Chondrocyte (in vitro differentiated cells): ENCODE results near the gene KIRREL3. TPM values are rescaled to one million over a fixed set of nuclear protein-coding genes. Genes with fewer than 3 reads are reported as not detected.

Experiments
- DNase-seq: peaks from one replicate; pipeline ENCODE4 v3.0.0; 2021; ENCODE audit warnings: mixed read lengths, low spot score
- H3K27ac Mint-ChIP-seq: one replicate; pipeline ENCODE4 v1.8.0; 2021; ENCODE audit warnings: mild to moderate bottlenecking, moderate library complexity, mixed read lengths; ENCODE audit not compliant: unreplicated experiment
- H3K27me3 Mint-ChIP-seq: 2 replicates; pipeline ENCODE4 v1.8.0; 2021; ENCODE audit warnings: low read depth, mixed read lengths
- H3K36me3 Mint-ChIP-seq: 2 replicates; pipeline ENCODE4 v1.8.0; 2021; ENCODE audit warnings: low read depth, mixed read lengths
- H3K4me1 Mint-ChIP-seq: 2 replicates; pipeline ENCODE4 v1.8.0; 2021; ENCODE audit warnings: low read depth, mild to moderate bottlenecking, mixed read lengths
- H3K4me3 Mint-ChIP-seq: one replicate; pipeline ENCODE4 v1.8.0; 2021; ENCODE audit warnings: mild to moderate bottlenecking, moderate library complexity, mixed read lengths; ENCODE audit not compliant: unreplicated experiment
- H3K9me3 Mint-ChIP-seq: 2 replicates; pipeline ENCODE4 v1.8.0; 2021; ENCODE audit warnings: low read depth, mixed read lengths
- CTCF ChIP-seq: fragments of 200-600 bp; sonication (generic); IDR thresholded peaks from 2 replicates; pipeline ENCODE4 v1.5.0; 2021; ENCODE audit warnings: antibody characterized with exemption, mild to moderate bottlenecking, moderate library complexity
- total RNA-seq: library from RNA; stranded (reverse); gene quantifications from 3 replicates; pipeline ENCODE4 v1.2.1, GENCODE V29; 2021

KIRREL3 gene
- total RNA-seq, 1 donor from 2014 or later, result 1.2 TPM

- H3K36me3 Mint-ChIP-seq, result no peaks in the 10 kb centered on the region
- no peak overlapping the region for H3K4me3 Mint-ChIP-seq
- H3K9me3 Mint-ChIP-seq, result no peaks in the 10 kb centered on the region
- DNase-seq, result no peak
- no peak overlapping the region for H3K27ac Mint-ChIP-seq
- H3K4me1 Mint-ChIP-seq, result peaks cover 8% of the 10 kb centered on the region
- H3K27me3 Mint-ChIP-seq, result peaks cover 2% of the 10 kb centered on the region
- TF ChIP-seq CTCF, result no peak
These were observed 523.6 kb downstream of the KIRREL3 start for GRCh38 chr11:126476977-126477376.

GRCh38 chr11:126476266-126476924 lies 524.2 kb downstream of the KIRREL3 start:
- Mint-ChIP-seq H3K27me3 (peaks cover 2% of the 10 kb centered on the region), H3K36me3 (no peaks in the 10 kb centered on the region), H3K4me1 (peaks cover 8% of the 10 kb centered on the region), H3K4me3 (no peak overlapping the region), H3K27ac (no peak overlapping the region), H3K9me3 (no peaks in the 10 kb centered on the region)
- DNase-seq, result no peak
- no peak for TF ChIP-seq CTCF

GRCh38 chr11:126475014-126475991 lies 525.3 kb downstream of the KIRREL3 start:
- Mint-ChIP-seq H3K27ac (no peak overlapping the region), H3K36me3 (no peaks in the 10 kb centered on the region), H3K4me3 (no peak overlapping the region), H3K4me1 (peaks cover 2% of the 10 kb centered on the region), H3K9me3 (no peaks in the 10 kb centered on the region), H3K27me3 (peaks cover 2% of the 10 kb centered on the region)
- no peak for TF ChIP-seq CTCF
- no peak for DNase-seq

- Mint-ChIP-seq H3K9me3 (no peaks in the 10 kb centered on the region), H3K4me1 (peaks cover 2% of the 10 kb centered on the region), H3K27ac (no peak overlapping the region), H3K4me3 (no peak overlapping the region), H3K36me3 (no peaks in the 10 kb centered on the region), H3K27me3 (peaks cover 2% of the 10 kb centered on the region)
- DNase-seq, result no peak
- TF ChIP-seq CTCF, result no peak
These were observed 526.4 kb downstream of the KIRREL3 start for GRCh38 chr11:126474220-126474619.

GRCh38 chr11:126473269-126473668 lies 527.3 kb downstream of the KIRREL3 start:
- TF ChIP-seq CTCF, result no peak
- H3K4me1 Mint-ChIP-seq, result peaks cover 4% of the 10 kb centered on the region
- no peak overlapping the region for H3K27ac Mint-ChIP-seq
- no peak for DNase-seq
- no peaks in the 10 kb centered on the region for H3K9me3 Mint-ChIP-seq
- H3K36me3 Mint-ChIP-seq, result no peaks in the 10 kb centered on the region
- no peak overlapping the region for H3K4me3 Mint-ChIP-seq
- peaks cover 2% of the 10 kb centered on the region for H3K27me3 Mint-ChIP-seq
